CD4-positive, alpha-beta T cell treated with Interleukin-21 for 1 hour (primary cell): ENCODE measurements around the gene C15orf39.

Experiments
- DNase-seq: peaks from one replicate; pipeline ENCODE4 v3.0.0-alpha.2; 2020

Gene C15orf39

GRCh38 chr15:75174102-75174501 lies 27.6 kb upstream of the C15orf39 start:
- no peak for DNase-seq

- no peak for DNase-seq
Measured at GRCh38 chr15:75174729-75175128, 27.0 kb upstream of the C15orf39 start.

- DNase-seq, result no peak
Measured at GRCh38 chr15:75176396-75176761, 25.3 kb upstream of the C15orf39 start.

GRCh38 chr15:75177360-75178071 lies 24.2 kb upstream of the C15orf39 start:
- no peak for DNase-seq

GRCh38 chr15:75178171-75178937 lies 23.3 kb upstream of the C15orf39 start:
- DNase-seq, result no peak

- no peak for DNase-seq
Measured at GRCh38 chr15:75178938-75179745, 22.5 kb upstream of the C15orf39 start.

- no peak for DNase-seq
Measured at GRCh38 chr15:75179746-75180140, 21.9 kb upstream of the C15orf39 start.

GRCh38 chr15:75181780-75182179 lies 19.9 kb upstream of the C15orf39 start:
- no peak for DNase-seq

- DNase-seq, result no peak
Measured at GRCh38 chr15:75182187-75183131, 19.2 kb upstream of the C15orf39 start.

GRCh38 chr15:75185271-75186029 lies 16.2 kb upstream of the C15orf39 start:
- DNase-seq, result no peak

GRCh38 chr15:75186044-75186443 lies 15.6 kb upstream of the C15orf39 start:
- DNase-seq, result no peak

GRCh38 chr15:75188499-75188898 lies 13.2 kb upstream of the C15orf39 start:
- no peak for DNase-seq

GRCh38 chr15:75191235-75191634 lies 10.4 kb upstream of the C15orf39 start:
- DNase-seq, result no peak

GRCh38 chr15:75192307-75192706 lies 9.4 kb upstream of the C15orf39 start:
- no peak for DNase-seq

GRCh38 chr15:75193272-75193671 lies 8.4 kb upstream of the C15orf39 start:
- DNase-seq, result no peak

- DNase-seq, result no peak
Measured at GRCh38 chr15:75193976-75194375, 7.7 kb upstream of the C15orf39 start.

- DNase-seq, result no peak
Measured at GRCh38 chr15:75194397-75194796, 7.3 kb upstream of the C15orf39 start.

- no peak for DNase-seq
Measured at GRCh38 chr15:75195122-75195765, 6.4 kb upstream of the C15orf39 start.

- DNase-seq, result no peak
Measured at GRCh38 chr15:75195766-75196241, 5.9 kb upstream of the C15orf39 start.

- no peak for DNase-seq
Measured at GRCh38 chr15:75197062-75197630, 4.5 kb upstream of the C15orf39 start.
